A549 (cell line): Measurements from ENCODE around the gene KLLN. TPM values are rescaled to one million over a fixed set of nuclear protein-coding genes. Genes with fewer than 3 reads are reported as not detected.

Experiments
- ATAC-seq, 2 experiments: fragments of 200-7000 bp in 1 of 2; fragments of >200 bp in 1 of 2; cut with Nextera tagmentation in 1 of 2; cut with Tn5 transposase in 1 of 2; 3 replicates each; pipeline versions ENCODE4 v1.8.0 to v1.9.1; 2018 to 2020; ENCODE audit warnings: mild to moderate bottlenecking in 1 of 2, moderate library complexity in 1 of 2
- CTCF ChIA-PET: fragments of 300-600 bp; sonication (Branson Sonifier 250); formaldehyde crosslinking; extraction: SDS; loops from one replicate; lab custom pipeline; 2021; ENCODE audit warnings: antibody characterized with exemption, inconsistent platforms; lab: Yijun Ruan, JAX
- POLR2A ChIA-PET: fragments of 350-600 bp; formaldehyde crosslinking; extraction: SDS; loops from one replicate; lab custom pipeline; 2021; ENCODE audit warnings: antibody characterized with exemption, inconsistent platforms; lab: Yijun Ruan, JAX
- DNase-seq, 2 experiments: peaks; one replicate each; pipeline versions ENCODE4 v3.0.0 to v3.0.0-alpha.2; 2011 to 2016; ENCODE audit warnings: low read depth in 1 of 2, low spot score in 1 of 2
- FAIRE-seq: peaks from 2 replicates; lab custom pipeline; 2011; peaks lifted over from hg19 to GRCh38; lab: Jason Lieb, UNC
- H3K27ac ChIP-seq, 2 experiments: fragments of >200 bp; sonication (Bioruptor Twin); formaldehyde crosslinking; 3 replicates each; pipeline ENCODE4 v1.5.1; 2016 to 2017
- H3K4me1 ChIP-seq: fragments of >200 bp; sonication (Bioruptor Twin); formaldehyde crosslinking; 3 replicates; pipeline ENCODE4 v1.6.1; 2016
- H3K4me2 ChIP-seq: fragments of >200 bp; sonication (Bioruptor Twin); formaldehyde crosslinking; 3 replicates; pipeline ENCODE4 v1.6.1; 2016
- H3K4me3 ChIP-seq: fragments of >200 bp; sonication (Bioruptor Twin); formaldehyde crosslinking; 3 replicates; pipeline ENCODE4 v1.5.1; 2016
- H3K9me3 ChIP-seq: fragments of >200 bp; sonication (Bioruptor Twin); formaldehyde crosslinking; 3 replicates; pipeline ENCODE4 v1.6.1; 2016
- CBX2 ChIP-seq: fragments of 200-600 bp; sonication (generic); IDR thresholded peaks from 2 replicates; pipeline ENCODE4 v1.6.1; 2016; ENCODE audit warnings: low read depth, mild to moderate bottlenecking, borderline replicate concordance
- CBX8 ChIP-seq: fragments of 200-600 bp; sonication (generic); IDR thresholded peaks from 2 replicates; pipeline ENCODE4 v1.6.1; 2016
- CEBPB ChIP-seq, 2 experiments: fragments of >200 bp in 1 of 2; sonication (Bioruptor Twin) in 1 of 2; formaldehyde crosslinking in 1 of 2; IDR thresholded peaks; 2 replicates each; pipeline ENCODE4 v1.6.1; 2012 to 2016
- EP300 ChIP-seq, 2 experiments: fragments of >200 bp; sonication (Bioruptor Twin); formaldehyde crosslinking; IDR thresholded peaks; 2 replicates in 1 of 2; 3 replicates in 1 of 2; pipeline ENCODE4 v1.6.1; 2016 to 2017
- ESRRA ChIP-seq: fragments of 150-350 bp; IDR thresholded peaks from 2 replicates; pipeline ENCODE4 v1.6.1; 2014; ENCODE audit warnings: mild to moderate bottlenecking, low read length, borderline replicate concordance
- GATA3 ChIP-seq: IDR thresholded peaks from 2 replicates; pipeline ENCODE4 v1.6.1; 2012; ENCODE audit warnings: borderline replicate concordance
- HEYL ChIP-seq: fragments of 250-450 bp; sonication (Bioruptor Pico); IDR thresholded peaks from 2 replicates; pipeline ENCODE4 v1.8.0; 2021; ENCODE audit warnings: mild to moderate bottlenecking, moderate library complexity
- HOXA7 ChIP-seq: fragments of 250-450 bp; sonication (Bioruptor Pico); IDR thresholded peaks from 2 replicates; pipeline ENCODE4 v1.5.0; 2020; ENCODE audit warnings: mild to moderate bottlenecking, moderate library complexity
- HOXB13 ChIP-seq: fragments of 250-450 bp; sonication (Bioruptor Pico); IDR thresholded peaks from 2 replicates; pipeline ENCODE4 v1.5.0; 2020; ENCODE audit warnings: low read depth, mild to moderate bottlenecking, moderate library complexity
- KDM1A ChIP-seq: fragments of 200-600 bp; sonication (generic); IDR thresholded peaks from 2 replicates; pipeline ENCODE4 v1.6.1; 2016; ENCODE audit warnings: low read depth, mild to moderate bottlenecking
- MAZ ChIP-seq: fragments of 150-350 bp; IDR thresholded peaks from 2 replicates; pipeline ENCODE4 v1.6.1; 2014; ENCODE audit warnings: antibody characterized with exemption, low read depth, low read length, borderline replicate concordance
- MYC ChIP-seq: IDR thresholded peaks from 2 replicates; pipeline ENCODE4 v1.6.1; 2012; ENCODE audit warnings: mild to moderate bottlenecking, inconsistent platforms, low read length, improper control_type of control experiment, borderline replicate concordance
- NPAS2 ChIP-seq: fragments of 250-450 bp; sonication (Bioruptor Pico); IDR thresholded peaks from 2 replicates; pipeline ENCODE4 v1.8.0; 2022; ENCODE audit warnings: mild to moderate bottlenecking, moderate library complexity, borderline replicate concordance
- NR3C1 ChIP-seq: fragments of >200 bp; sonication (Bioruptor Twin); formaldehyde crosslinking; IDR thresholded peaks from 3 replicates; pipeline ENCODE4 v1.6.1; 2017
- PHF8 ChIP-seq: fragments of 200-600 bp; sonication (generic); IDR thresholded peaks from 2 replicates; pipeline ENCODE4 v1.6.1; 2016; ENCODE audit warnings: low read depth, mild to moderate bottlenecking, antibody characterized with exemption, moderate library complexity, borderline replicate concordance
- POLR2A ChIP-seq: IDR thresholded peaks from 2 replicates; pipeline ENCODE4 v1.6.1; 2012; ENCODE audit warnings: mild to moderate bottlenecking, low read length
- POLR2AphosphoS2 ChIP-seq: conservative IDR thresholded peaks from 2 replicates; pipeline ENCODE4 v1.6.1; 2012; ENCODE audit warnings: low read length, improper control_type of control experiment, inconsistent platforms
- RARB ChIP-seq: fragments of 250-450 bp; sonication (Bioruptor Pico); IDR thresholded peaks from 2 replicates; pipeline ENCODE4 v1.8.0; 2021; ENCODE audit warnings: mild to moderate bottlenecking, moderate library complexity
- RFX5 ChIP-seq: fragments of 450-650 bp; IDR thresholded peaks from 2 replicates; pipeline ENCODE4 v1.7.1; 2014; ENCODE audit warnings: antibody characterized with exemption, mild to moderate bottlenecking, moderate library complexity
- SMC3 ChIP-seq: fragments of >200 bp; sonication (Bioruptor Twin); formaldehyde crosslinking; IDR thresholded peaks from 3 replicates; pipeline ENCODE4 v1.6.1; 2018; ENCODE audit warnings: inconsistent platforms
- TP53 ChIP-seq: fragments of 250-450 bp; sonication (Bioruptor Pico); IDR thresholded peaks from 2 replicates; pipeline ENCODE4 v1.5.0; 2021; ENCODE audit warnings: mild to moderate bottlenecking, moderate library complexity
- ZC3H11A ChIP-seq: fragments of 450-650 bp; IDR thresholded peaks from 2 replicates; pipeline ENCODE4 v1.6.1; 2014; ENCODE audit warnings: antibody characterized with exemption, mild to moderate bottlenecking
- ZNF302 ChIP-seq: fragments of 250-450 bp; sonication (Bioruptor Pico); IDR thresholded peaks from 2 replicates; pipeline ENCODE4 v1.9.0; 2021; ENCODE audit warnings: inconsistent platforms, mild to moderate bottlenecking, moderate library complexity
- WGBS: methylation state at CpG from one replicate; pipeline ENCODE4 v1.1.6; 2017; ENCODE audit errors: missing lambda C conversion rate; 5-methylcytosine and 5-hydroxymethylcytosine counted together
- polyA plus RNA-seq, 4 experiments: library from polyadenylated mRNA; depleted of rRNA in 3 of 4; stranded (reverse); fragments of >200 nt; fragmentation: RNase III in 1 of 4; extraction: RNeasy Plus Mini Kit Qiagen cat#74134 plus additional on column Dnase treatment in 1 of 4; gene quantifications; 2 replicates in 3 of 4; 3 replicates in 1 of 4; pipeline ENCODE4 v1.2.3, GENCODE V29; 2011 to 2017
- TF ChIP-seq, protein P1 (sequence below): IDR thresholded peaks from 2 replicates; pipeline ENCODE4 v1.6.1; 2012
- TF ChIP-seq, protein P2 (sequence below): fragments of >200 bp; sonication (Bioruptor Twin); formaldehyde crosslinking; IDR thresholded peaks from 2 replicates; pipeline ENCODE4 v1.6.1; 2016
- TF ChIP-seq, protein P3 (sequence below): IDR thresholded peaks from 2 replicates; pipeline ENCODE4 v1.6.1; 2012; ENCODE audit warnings: low read depth, borderline replicate concordance

The KLLN gene
- polyA plus RNA-seq, 2 of the 4 experiments (the other 2 are of a cell fraction) = 0.57 to 0.58 TPM

DNA sequence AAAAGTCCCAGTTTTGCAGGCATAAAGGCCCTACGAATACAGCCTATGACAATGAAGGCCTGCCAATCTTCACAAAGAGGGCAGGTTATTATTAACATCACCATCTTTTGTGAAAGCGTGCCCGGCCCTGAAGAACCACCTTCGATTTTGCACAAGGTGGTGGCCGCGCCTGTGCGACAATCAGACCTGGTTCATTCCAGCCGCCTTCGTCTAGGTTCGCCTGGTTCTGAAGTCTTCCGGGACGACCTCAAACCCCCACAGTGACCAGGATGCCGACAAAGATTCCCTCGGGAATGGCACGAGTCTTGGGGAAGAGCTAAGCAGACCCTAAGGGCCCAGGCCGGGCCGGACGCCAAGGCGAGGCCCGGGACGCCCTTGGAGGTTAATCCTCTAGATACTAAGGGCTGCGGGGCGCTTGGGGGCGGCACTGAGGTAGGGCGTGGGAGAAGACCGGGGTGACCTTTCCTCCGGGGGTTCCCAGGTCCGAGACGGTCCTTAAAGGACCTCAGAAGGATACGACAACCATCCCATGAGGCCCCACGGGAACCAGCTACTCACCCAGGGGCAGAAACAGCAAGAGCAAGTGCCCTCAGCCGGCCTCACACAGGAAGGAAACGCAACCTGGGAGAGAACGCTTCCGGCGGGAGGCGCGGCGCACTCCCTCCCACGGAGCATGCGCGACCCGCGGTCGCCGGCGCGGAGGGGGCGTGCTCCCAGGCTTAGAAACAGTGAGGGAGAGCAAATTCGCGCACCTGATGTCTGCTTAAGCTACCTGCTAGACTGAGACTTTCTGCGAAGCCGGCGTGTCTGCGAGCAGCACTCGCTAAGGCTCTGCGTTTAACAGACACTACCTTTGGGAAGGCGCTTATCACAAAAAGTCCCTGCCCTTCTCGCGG is 45.5 kb downstream of the KLLN start, which contains the start of gene ATAD1 (continued):
- TF ChIP-seq RARB (no peak), PHF8 (peak; percentile 89; the same call in 1 of the 2 replicates), ESRRA (0 out of 2 replicates have a peak, but pooled peaks have one; percentile 69), POLR2A (peak; percentile 63), ZC3H11A (no peak), NR3C1 (no peak), SMC3 (no peak), POLR2AphosphoS2 (no peak), EP300 (IDR thresholded peaks at IDR 0.05) (no peak), CBX8 (no peak), HOXA7 (CRISPR knock-in tag) (no peak), MAZ (0 out of 2 replicates have a peak, but pooled peaks have one; percentile 33), NPAS2 (CRISPR knock-in tag) (no peak), CEBPB (IDR thresholded peaks at IDR 0.05) (0 out of 4 replicates have a peak, but pooled peaks of 1 of the 2 experiments have one; percentile 6), GATA3 (no peak), CBX2 (no peak)
- TF ChIP-seq, protein P1, sequence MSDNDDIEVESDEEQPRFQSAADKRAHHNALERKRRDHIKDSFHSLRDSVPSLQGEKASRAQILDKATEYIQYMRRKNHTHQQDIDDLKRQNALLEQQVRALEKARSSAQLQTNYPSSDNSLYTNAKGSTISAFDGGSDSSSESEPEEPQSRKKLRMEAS = peak; percentile 86
- TF ChIP-seq, protein P2, sequence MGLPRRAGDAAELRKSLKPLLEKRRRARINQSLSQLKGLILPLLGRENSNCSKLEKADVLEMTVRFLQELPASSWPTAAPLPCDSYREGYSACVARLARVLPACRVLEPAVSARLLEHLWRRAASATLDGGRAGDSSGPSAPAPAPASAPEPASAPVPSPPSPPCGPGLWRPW = no peak

DNA sequence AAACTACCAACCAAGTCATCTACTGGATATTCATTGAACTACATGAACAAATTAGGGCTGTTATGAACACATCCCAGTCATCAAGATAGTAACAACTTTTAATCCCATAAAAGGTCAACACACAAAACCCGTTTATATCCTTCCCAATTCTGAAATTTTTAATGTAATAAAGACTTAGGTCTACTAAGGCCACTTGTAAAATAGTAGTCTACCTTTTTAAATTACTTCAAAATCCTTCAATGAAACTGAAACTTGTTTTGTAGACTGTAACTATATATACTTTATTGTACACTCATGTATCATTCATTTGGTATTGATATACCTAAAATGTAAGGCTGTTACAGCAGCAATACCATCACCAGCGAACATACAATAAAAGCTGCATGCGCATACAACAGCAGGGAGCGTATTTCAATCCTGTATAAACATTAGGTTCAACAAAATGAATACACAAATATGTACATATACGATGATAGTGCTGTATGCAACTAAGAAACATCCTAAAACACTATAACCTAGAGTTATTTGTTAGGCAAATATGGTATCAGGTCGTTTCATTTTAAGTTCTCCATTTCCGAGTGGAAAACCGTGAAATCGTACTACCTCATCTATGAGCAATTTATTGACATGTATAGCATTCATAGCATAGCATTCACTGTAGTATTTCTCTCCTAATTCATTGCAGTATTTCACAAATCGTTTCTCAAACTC is 46.3 kb downstream of the KLLN start:
- DNase-seq = peak in 1 of 2 experiments; percentile 12
- POLR2A ChIA-PET = interaction anchor here (0.5 to 3.3 kb wide), 4 partner anchors 36 to 775 kb away, joined by 3 to 26 read pairs (median 5); partner anchors contain the start of genes KLLN and PTEN

DNA sequence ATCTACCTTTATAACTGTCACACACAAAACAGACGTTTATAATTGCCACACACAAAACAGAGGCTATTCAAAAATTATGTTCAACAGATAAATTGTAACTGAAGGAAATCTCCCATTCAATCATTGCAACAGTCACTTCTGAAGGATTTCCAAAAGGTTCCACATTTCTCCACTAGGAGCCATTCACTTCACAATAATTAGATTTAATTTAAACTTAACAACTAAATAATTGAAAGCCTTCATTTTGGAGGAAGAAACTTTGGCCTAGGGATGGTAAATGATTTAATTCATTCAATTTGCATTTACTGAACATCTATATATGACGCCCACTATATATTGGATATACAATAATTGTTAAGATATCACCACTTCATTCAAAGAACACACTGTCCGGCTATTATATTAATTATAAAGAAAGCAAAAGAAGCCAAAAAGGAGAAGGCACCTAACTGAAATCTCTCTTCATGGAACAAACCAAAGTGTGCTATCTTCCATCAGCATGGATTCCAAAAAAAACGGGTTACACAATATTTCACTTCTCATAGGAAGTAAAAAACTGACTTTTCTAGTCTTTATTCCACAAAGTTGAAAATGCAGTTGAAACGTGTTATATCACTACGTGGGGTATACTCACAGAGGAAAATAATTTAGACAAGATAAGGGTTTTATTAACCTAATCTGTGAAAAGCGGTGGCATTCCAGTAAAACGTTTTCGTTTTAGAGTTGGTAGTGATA is 47.0 kb downstream of the KLLN start:
- CTCF ChIA-PET = no interaction called here
- Histone ChIP-seq H3K4me2 (peak overlapping the region; percentile 80), H3K4me1 (peaks cover 35% of the 10 kb centered on the region), H3K9me3 (no peaks in the 10 kb centered on the region), H3K27ac (peak overlapping the region in 1 of 2 experiments; percentile 85; a peak in 1 of 6 replicates), H3K4me3 (peak overlapping the region; percentile 70)
- WGBS = 47% methylated on average over 9 of the region's 9 CpGs
- TF ChIP-seq CBX2 = no peak
- TF ChIP-seq ZNF302 (CRISPR knock-in tag) = no peak
- TF ChIP-seq TP53 (CRISPR knock-in tag) = no peak
- no peak for TF ChIP-seq RFX5
- no peak for TF ChIP-seq HEYL (CRISPR knock-in tag)
- no peak for TF ChIP-seq KDM1A
- no peak for TF ChIP-seq SMC3
- TF ChIP-seq, protein P3, sequence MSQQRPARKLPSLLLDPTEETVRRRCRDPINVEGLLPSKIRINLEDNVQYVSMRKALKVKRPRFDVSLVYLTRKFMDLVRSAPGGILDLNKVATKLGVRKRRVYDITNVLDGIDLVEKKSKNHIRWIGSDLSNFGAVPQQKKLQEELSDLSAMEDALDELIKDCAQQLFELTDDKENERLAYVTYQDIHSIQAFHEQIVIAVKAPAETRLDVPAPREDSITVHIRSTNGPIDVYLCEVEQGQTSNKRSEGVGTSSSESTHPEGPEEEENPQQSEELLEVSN = no peak
- TF ChIP-seq MYC = no peak
- FAIRE-seq = peak; percentile 28
- ATAC-seq = no peak
- POLR2A ChIA-PET = interaction anchor here (0.9 kb wide), 1 partner anchor 26 kb away, joined by 3 read pairs; no protein-coding TSS in a partner anchor
- DNase-seq = no peak

More for the DNA sequence above, 46.3 kb downstream of the KLLN start:
- H3K4me1 ChIP-seq = peaks cover 35% of the 10 kb centered on the region
- H3K4me3 ChIP-seq = peak overlapping the region; percentile 70
- 13% methylated on average over 10 of the region's 10 CpGs for WGBS
- no peaks in the 10 kb centered on the region for H3K9me3 ChIP-seq
- H3K4me2 ChIP-seq = peak overlapping the region; percentile 80
- ATAC-seq = no peak
- peak overlapping the region; percentile 85 to 95 for H3K27ac ChIP-seq
- no peak for FAIRE-seq
- CTCF ChIA-PET = interaction anchor here (1.2 to 2.9 kb wide), 5 partner anchors 13 to 572 kb away, joined by 3 to 18 read pairs (median 9); no protein-coding TSS in a partner anchor
- TF ChIP-seq HOXB13 (CRISPR knock-in tag) = no peak
- 0 out of 2 replicates have a peak, but pooled peaks have one; percentile 40 for TF ChIP-seq MYC
- TF ChIP-seq, all 56 proteins: peak for 1
